HL-60/S4 (cell line): ENCODE measurements around the gene SPPL2A.
"Not testable (repeated sequence)": the region's sequence is repeated elsewhere in the genome, so short reads cannot be mapped to it uniquely, and the experiment has no call there.

ENCODE experiments used
- in situ Hi-C: fragments of 300-500 bp; cut with MboI; formaldehyde crosslinking; loops from 2 replicates; pipeline ENCODE4 v1.14.3; 2022; ENCODE audit warnings: low sequenced_read_pairs

Gene SPPL2A, protein sequence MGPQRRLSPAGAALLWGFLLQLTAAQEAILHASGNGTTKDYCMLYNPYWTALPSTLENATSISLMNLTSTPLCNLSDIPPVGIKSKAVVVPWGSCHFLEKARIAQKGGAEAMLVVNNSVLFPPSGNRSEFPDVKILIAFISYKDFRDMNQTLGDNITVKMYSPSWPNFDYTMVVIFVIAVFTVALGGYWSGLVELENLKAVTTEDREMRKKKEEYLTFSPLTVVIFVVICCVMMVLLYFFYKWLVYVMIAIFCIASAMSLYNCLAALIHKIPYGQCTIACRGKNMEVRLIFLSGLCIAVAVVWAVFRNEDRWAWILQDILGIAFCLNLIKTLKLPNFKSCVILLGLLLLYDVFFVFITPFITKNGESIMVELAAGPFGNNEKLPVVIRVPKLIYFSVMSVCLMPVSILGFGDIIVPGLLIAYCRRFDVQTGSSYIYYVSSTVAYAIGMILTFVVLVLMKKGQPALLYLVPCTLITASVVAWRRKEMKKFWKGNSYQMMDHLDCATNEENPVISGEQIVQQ

DNA sequence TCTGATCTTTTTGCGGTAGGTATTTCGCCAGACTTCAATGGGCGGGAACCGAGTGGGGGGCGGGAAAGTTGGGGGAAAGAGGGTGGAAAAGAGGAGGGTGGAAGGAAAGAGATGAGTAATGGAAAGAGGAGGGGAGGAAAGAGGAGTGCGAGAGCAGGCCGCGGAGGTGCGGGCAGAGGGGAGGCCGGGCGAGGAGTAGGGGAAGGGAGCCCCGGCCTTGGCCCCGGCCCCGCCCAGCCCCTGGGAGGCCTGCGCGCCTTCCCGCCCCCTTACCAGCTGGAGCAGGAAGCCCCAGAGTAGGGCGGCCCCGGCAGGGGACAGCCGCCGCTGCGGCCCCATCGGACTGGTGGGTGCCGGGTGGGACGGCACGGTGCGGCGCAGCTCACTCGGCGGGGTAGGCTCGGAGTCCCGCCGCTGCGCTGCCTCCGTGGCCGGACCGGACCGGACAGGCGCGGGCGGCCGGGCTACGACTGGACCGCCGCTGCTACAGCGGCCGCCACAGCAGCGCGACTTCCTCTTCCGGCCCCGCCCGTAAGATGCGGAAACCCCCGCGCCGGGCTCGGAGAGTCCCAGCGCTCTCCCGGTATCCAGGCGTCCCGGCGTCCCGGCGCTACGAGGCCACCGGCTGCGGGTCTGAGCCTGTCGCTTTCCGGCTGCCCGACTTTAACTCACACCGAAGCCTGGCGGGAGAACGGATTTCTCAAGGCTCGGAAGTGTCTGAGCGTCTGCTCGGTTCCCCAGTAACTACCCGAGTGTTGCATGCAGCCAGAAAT, at the start of gene SPPL2A:
Gene SPPL2A, minus strand, starts transcription at position 512 of the 773 bp plus-strand sequence. Its CDS starts 173 bp downstream, at position 339.
- in situ Hi-C loops: no loop called here

DNA sequence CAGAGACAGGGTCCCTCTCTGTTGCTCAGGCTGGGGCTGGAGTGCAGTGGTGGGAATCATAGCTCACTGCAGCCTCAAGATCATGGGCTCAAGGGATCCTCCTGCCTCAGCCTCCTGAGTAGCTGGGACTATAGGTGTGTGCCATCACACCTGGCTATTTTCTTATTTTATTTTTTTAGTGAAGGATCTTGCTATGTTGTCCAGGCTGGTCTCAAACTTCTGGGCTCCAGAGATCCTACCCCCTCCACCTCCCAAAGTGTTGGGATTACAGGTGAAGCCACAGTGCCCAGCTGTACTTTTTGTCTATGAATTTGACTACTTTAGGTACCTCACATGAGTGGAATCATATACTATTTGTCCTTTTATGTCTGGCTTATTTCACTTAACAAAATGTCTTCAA, 49.1 kb upstream of the SPPL2A start:
- in situ Hi-C loops: no loop called here

DNA sequence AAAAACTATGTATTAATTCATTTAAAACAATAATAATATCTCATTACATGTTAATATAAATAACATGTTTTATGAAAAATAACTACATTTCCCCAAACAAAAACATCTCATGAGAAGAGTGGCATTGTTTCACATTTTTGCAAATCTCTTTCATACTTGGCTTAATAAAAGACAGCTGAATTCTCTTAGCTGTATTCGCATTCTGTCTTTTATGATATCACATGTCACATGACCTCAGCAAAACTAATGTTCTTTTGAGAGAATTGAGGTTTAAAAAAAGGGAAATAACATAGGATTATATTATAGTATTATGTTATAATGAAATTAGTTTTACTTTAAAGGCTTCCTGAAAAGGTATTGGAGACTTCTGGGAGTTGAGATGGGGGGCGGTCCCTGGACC, 48.4 kb upstream of the SPPL2A start:
- in situ Hi-C loops: no loop called here

DNA sequence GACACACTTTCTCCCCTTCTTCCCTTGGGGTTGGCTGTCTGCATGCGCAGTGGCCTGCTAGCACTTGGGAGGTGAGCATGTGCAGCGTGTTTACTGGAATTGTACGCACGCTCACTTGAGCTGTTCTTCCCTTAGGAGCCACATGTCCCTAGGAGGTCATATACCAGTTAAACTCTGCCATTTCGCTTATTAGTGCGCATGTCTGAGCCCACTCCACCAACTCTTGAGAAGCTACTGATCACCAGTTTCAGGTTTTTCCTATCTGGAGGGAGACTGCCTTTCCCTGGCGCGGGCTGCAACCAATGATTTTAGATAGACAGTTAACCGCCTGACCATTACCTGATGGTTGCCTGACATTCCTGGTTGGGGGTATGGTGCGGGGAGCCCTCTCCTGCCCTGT, 47.6 kb upstream of the SPPL2A start:
- in situ Hi-C loops: no loop called here

DNA sequence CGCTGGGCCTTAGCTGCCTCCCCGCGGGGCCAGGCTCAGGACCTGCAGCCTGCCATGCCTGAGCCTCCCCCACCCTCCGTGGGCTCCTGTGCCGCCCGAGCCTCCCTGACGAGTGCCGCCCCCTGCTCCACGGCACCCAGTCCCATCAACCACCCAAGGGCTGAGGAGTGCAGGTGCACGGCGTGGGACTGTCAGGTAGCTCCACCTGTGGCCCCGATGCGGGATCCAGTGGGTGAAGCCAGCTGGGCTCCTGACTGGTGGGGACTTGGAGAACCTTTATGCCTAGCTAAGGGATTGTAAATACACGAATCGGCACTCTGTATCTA, 46.6 kb upstream of the SPPL2A start:
- in situ Hi-C loops: not testable (repeated sequence)

DNA sequence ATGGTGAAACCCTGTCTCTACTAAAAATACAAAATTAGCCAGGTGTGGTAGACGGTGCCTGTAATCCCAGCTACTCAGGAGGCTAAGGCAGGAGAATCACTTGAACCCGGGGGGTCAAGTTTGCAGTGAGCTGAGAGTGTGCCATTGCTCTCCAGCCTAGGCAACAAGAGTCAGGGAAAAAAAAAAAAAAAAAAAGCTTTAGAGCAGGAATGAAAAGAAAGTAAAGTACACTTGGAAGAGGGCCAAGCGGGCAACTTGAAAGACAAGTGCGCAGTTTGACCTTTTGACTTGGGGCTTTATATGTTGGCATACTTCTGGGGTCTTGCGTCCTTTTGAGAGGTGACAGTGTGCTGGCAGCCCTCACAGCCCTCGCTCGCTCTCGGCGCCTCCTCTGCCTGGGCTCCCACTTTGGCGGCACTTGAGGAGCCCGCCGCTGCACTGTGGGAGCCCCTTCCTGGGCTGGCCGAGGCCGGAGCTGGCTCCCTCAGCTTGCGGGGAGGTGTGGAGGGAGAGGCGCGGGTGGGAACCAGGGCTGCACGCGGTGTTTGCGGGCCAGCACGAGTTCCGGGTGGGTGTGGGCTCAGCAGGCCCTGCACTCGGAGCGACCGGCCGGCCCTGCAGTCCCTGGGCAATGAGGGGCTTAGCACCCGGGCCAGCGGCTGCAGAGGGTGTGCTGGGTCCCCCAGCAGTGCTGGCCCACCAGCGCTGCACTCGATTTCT, 46.1 kb upstream of the SPPL2A start:
- in situ Hi-C loops: not testable (repeated sequence)

DNA sequence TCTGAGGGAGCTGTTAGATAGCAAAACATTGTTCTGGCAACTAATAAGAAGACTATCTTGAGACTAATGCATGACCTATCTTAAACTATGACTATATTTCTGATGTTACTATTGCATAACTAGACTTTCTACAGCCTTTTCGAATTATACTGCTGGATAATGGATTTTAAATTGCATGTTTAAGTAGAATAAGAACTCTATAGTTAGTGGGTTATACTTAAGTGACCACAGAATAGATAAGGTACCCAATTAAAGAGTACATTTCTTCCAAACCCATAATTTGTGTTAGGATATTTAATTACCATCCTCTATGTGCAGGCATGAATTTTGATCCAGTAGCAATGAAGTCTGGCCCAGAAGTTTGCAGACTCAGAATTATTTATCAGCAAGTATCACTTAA, 44.6 kb upstream of the SPPL2A start:
- in situ Hi-C loops: no loop called here

DNA sequence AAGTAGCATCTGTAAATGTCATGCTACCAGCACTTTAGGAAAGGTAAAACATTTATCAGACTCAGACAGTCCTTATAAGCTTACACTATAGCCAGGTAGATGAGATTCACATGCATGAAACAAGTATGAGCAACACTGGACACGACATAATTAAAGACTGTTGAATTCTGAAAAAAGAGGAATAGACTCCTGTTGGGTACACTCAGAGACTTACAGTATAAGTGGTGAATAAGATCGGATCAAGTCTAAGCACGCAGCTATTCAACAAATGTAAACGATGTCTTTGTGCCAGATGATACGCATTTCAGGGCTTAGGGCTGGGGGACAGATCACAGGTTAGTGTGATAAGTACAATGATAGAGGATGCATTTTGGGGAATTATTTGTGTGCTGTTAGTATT, 43.2 kb upstream of the SPPL2A start:
- in situ Hi-C loops: no loop called here

DNA sequence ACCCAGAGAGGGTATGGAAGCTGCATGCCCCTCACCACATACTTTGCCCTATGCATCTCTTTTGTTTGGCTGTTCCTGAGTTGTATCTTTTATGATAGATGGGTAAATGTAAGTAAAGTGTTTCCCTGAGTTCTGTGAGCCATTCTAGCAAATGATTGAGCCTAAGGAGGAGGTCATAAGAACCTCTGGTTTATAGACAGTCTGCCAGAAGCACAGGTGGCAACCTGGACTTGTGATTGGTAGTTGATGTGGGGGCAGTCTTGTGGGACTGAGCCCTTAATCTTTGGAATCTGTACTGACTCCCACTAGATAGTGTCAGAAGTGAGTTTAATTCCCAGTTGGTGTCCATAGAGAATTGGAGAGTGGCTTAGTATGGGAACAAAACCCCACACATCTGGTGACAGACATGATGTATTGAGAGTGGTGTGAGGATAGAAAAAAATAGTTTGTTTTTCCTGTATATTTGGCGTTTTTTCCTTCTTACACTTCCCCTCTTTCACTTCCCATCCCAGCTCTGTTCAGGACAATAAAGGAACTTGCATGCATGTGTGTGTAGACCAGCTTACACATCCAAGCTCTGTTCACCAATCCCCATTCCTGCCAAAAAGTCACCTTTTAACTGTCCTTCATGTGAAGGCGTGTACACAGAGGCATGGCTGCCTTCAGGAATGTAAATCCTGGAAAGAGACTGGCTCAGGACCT, 38.1 kb upstream of the SPPL2A start:
- in situ Hi-C loops: no loop called here

DNA sequence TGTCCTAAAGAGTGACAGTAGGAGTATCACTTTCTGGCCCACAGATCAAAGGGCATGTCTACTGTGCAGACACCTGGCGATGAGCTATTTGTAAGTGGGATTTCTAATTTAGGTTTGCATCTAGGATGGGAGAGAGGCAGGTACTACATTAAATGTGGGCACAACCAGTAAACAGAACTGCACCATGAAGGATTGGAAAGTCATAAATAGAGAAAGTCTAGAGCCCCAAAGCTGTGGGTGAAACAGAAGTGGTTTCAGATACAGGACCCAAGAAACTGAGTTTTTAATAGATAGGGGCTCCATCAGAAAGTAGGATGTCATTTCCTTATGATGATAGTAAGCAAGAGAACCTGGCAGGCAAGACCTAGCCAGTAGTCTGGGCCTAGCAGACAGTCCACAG, 35.2 kb upstream of the SPPL2A start:
- in situ Hi-C loops: no loop called here

DNA sequence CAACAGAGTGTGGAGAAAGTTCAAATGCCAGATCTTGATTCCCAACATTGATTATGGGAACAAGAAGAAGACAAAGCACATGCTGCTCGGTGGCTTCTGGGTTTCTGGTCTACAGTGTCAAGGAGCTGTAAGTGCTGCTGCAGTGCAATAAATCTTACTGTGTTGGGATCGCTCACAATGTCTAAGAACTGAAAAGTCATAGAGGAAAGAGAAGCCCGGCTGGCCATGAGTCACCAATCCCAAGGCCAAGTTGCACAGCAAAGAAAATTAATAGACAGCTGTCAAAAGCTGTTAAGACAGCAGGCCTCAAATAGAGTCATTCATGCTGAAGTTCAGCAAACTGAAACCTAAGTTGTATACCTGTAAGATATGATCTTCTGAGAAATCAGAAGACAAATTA, 33.2 kb upstream of the SPPL2A start:
- in situ Hi-C loops: no loop called here

DNA sequence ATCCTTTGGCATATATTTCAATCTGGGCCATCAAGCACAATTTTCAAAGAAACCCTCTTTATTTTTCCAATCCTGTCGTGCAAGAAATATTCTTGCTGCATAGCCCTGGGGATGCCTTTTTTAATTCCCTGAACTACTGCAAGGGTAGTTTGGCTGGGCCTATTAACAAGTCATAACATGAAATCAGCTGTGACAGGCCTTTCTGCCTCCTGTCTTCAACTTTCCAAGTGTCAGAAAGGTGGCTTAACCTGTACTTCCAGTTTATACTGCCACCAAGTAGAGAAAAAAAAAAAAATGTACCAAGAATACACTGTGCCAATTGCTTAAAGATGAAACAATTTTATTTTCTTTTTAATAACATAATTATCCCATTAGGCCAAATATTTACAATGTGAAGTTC, 32.4 kb upstream of the SPPL2A start:
- in situ Hi-C loops: no loop called here

DNA sequence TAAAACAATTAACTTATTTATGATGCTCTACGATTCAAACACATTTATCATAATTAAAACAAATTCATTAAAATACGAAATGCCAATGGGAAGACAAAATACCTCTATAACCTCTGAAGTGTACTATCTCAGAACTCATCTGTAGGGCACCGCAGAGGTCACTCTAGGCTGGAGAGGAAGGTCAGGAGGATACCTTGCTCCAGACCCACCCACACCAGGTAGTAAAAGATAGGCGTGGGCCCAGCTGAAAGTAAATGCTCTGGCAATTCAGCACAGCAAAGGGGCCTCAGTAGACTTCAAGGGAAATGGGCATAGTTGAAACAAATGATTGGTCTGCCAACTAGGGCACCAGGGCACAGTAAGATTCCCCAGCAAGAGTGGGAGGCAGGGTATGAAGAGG, 26.0 kb upstream of the SPPL2A start:
- in situ Hi-C loops: no loop called here

DNA sequence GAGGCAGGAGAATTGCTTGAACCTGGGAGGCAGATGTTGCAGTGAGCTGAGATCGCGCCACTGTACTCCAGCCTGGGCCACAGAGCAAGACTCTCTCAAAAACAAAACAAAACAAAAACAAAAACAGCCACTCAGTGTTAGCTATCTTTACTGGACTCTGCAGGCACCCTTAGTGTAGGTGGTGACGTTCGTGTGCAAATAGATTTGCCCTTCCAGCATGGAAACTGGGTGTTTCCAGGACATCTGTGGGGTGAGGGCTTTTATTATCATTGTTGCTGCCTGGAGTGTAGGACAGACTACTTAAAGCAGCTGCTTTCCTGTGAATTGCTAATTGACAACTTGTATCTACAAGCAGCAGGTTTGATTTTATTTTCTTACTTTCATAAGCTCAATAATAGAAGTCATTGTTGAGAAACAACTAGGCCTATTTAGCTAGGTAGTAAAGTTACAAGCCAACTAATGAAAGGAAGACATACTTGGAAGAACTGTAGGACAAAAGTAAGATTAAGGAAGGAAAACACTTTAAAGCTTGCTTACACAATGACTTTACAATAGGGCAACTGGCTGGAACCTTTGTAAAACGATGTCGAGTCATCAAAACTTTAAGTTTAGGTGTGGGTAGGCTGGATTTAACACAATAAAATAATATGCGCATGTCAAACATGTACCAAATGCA, 25.4 kb upstream of the SPPL2A start:
- in situ Hi-C loops: no loop called here

DNA sequence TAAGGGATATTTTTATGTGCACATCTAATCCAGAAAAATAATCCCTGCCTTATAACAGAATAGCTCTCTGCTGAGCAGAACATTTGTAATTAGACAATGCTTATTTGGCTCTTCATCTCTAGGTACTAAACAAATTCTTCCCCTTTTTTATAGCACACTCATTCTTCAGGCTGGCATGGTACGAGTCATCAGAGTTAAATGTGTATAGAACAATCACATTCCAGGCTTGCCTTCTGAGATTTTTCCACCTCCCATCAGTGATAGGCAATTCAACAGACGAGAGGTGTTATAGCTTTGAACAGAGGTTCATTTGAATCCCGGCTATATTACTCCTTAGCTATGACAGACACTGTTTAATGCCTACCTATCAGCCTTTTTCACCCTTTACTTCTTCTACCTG, 21.4 kb upstream of the SPPL2A start:
- in situ Hi-C loops: no loop called here

DNA sequence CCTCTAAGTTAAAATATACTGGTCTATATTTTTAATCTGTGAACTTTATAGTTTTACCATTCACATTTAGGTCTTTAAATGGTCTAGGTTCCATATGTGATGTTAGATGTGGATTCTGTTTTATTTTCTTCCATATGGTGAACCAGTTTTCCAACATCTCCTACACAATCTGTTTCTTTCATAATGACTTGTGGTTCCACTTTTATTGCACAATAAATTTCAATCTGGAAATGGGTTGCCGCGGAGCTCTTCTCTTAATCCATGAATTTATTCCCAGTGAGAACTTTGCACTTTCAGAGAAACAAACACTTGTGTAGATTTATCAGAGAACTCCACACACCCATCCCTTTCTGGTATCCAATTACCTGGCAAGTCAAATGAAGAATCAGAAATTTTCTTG, 20.9 kb upstream of the SPPL2A start:
- in situ Hi-C loops: no loop called here

DNA sequence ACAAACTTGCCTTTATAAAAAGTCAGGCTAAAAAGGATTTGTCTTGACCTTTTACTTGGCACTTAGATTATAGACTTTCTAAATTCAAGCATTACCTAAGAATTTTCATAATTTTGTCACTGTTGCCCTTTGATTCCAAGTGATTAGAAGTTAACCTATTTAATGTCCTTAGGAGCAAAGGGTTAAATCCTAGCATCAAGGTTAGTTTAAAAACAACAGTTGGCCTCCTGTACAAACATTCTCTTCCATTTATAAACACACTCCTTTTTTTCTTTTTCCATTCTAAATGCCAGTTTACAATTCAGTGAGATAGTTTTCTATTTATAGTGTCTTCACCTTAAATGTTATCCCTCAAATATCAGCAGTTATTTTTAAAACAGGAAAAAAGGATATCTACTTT, 18.4 kb upstream of the SPPL2A start:
- in situ Hi-C loops: no loop called here

DNA sequence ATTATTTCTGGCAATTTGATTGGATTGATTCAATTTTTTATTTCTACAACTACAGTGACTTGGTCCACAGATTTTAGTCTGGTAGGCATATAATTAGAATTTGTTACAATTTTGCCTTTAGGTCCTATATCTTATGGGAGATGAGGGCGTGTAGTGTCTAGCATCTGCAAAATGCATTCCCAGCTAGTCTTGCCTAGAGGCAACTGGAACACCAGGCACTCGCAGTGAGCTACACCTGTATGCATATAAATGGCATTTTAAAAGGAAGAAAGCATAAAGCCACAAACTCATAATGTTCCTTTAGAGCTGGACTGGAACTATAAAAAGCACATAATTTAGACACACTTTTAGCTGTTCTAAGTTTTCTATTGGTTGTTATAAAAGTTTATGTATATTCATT, 17.9 kb upstream of the SPPL2A start:
- in situ Hi-C loops: no loop called here

DNA sequence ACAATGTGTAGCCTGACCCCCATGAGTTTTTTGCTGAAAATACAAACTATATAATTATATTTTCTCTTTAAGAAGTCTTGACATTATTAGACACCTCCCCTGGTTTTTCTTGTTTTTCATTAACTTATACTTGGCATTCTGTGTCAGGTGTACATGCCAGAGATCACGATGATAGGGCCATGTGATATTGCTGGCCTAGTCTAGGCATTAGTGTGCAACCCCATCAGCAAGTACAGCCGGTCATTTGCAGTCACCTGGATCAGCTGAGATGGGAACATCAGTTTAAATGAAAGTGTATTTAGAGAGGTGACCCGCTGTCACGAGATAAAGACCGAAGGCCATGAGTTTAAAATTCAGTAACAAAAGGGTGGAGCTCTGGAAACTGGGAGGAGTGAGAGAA, 12.6 kb upstream of the SPPL2A start:
- in situ Hi-C loops: no loop called here

DNA sequence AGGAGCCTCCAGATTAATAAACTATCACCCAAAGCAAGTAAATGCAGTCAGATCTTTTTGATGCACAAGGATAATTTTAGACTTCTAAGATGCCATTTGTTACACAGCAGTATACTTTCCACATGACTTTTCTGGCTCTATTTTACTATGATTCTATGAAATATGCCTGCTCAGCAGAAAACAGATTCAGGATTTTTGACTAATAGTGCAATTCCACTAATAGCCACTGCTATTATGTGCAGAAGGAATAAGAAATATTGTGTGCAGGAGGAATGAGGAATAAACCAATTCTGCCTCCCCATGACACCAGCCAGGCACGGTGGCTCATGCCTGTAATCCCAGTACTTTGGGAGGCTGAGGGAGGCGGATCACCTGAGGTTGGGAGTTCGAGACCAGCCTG, 11.5 kb upstream of the SPPL2A start:
- in situ Hi-C loops: no loop called here
